ENCODE data around the gene RPL12. TPM values are rescaled to one million over a fixed set of nuclear protein-coding genes. Genes with fewer than 3 reads are reported as not detected.
A peak's percentile ranks its signal among the peaks of the same experiment; 100 is the strongest.
"Not testable (repeated sequence)": the region's sequence is repeated elsewhere in the genome, so short reads cannot be mapped to it uniquely, and the experiment has no call there.

Gene RPL12
- total and polyA plus RNA-seq, 9 of the 15 experiments (the other 6 are each of a cell fraction or from before 2014, with no cell fraction given), result 1,614 to 4,558 (median 2,531) TPM

DNA sequence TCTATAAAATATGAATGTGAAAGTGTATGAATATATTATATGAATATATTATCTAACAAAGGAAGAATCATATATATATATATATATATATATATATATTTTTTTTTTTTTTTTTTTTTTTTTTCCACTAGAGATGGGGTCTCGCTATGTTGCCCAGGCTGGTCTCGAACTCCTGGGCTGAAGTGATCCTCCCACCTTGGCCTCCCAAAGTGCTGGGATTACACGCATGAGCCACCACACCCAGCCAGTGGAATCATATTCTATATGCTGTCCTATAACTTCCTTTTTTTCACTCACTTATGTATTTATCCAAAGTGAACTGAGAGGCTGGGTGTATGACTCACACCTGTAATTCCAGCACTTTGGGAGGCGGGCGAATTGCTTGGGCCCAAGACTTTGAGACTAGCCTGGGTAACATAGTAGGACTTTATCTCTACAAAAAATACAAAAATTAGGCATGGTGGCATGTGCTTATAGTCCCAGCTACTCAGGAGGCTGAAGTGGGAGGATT is 15.3 kb upstream of the RPL12 start:
- H3K27ac ChIP-seq (ENCODE audit: extremely low read depth, low read depth, low read length); H3K79me2 ChIP-seq (ENCODE audit: control insufficient read depth, insufficient read depth, low read length); in situ Hi-C loops (cut with MboI); POLR2A ChIA-PET; H3K4me2 ChIP-seq (ENCODE audit: insufficient read depth, low read length); H4K20me1 ChIP-seq (replicated peaks; ENCODE audit: control insufficient read depth, insufficient read depth, low read length); BruUV-seq (replicated peaks); FAIRE-seq; CTCF ChIA-PET (ENCODE audit: low intra/inter-chr PET ratio); H3K4me3 ChIP-seq; H3K9me1 ChIP-seq (ENCODE audit: control insufficient read depth, insufficient read depth, low read length); intact Hi-C loops (cut with micrococcal nuclease); DNase-seq (ENCODE audit: extremely low read depth in 1 of 4, low spot score in 3 of 4); ATAC-seq; H3K9ac ChIP-seq (ENCODE audit: insufficient read depth in 1 of 2, low read depth in 2 of 2, low read length in 2 of 2); H3K27me3 ChIP-seq (ENCODE audit: control insufficient read depth in 2 of 2, insufficient read depth in 2 of 2, low read length in 2 of 2); H2AFZ ChIP-seq (ENCODE audit: low read depth, low read length); H3K9me3 ChIP-seq (replicated peaks; ENCODE audit: control insufficient read depth, insufficient read depth, low read depth, low read length); TF ChIP-seq JUND (tag; IDR thresholded peaks at IDR 0.05; ENCODE audit: borderline replicate concordance, low read depth, low read length): not testable (repeated sequence)
- TF ChIP-seq, protein P1, sequence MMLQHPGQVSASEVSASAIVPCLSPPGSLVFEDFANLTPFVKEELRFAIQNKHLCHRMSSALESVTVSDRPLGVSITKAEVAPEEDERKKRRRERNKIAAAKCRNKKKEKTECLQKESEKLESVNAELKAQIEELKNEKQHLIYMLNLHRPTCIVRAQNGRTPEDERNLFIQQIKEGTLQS (IDR thresholded peaks at IDR 0.05), result 0 out of 2 replicates have a peak, but pooled peaks have one; percentile 9
- TF ChIP-seq, protein P1 (CRISPR knock-in tag; conservative IDR thresholded peaks at IDR 0.05), result not testable (repeated sequence)
- TF ChIP-seq JUND (IDR thresholded peaks at IDR 0.05; ENCODE audit: borderline replicate concordance, low read depth, low read length), result 0 out of 2 replicates have a peak, but pooled peaks have one; percentile 19
- peak; percentile 87 for TF ChIP-seq ZNF121 (CRISPR knock-in tag; conservative IDR thresholded peaks at IDR 0.05)
- Histone ChIP-seq H3K4me1 (replicated peaks in 1 of 2; ENCODE audit: control insufficient read depth in 2 of 2, insufficient read depth in 2 of 2, low read length in 2 of 2) (peaks cover 0 to 11% of the 10 kb centered on the region in 2 experiments; a peak in 2 of 5 replicates), H3K36me3 (ENCODE audit: control insufficient read depth, insufficient read depth, low read length) (peaks cover 17% of the 10 kb centered on the region; the same call in 2 of the 3 replicates)
- 67% methylated on average over 5 of the region's 5 CpGs for WGBS (ENCODE audit: insufficient coverage, low coverage, missing lambda C conversion rate)

All from K562 (cell line).